GM12892 (cell line): ENCODE data around the gene RALA.

Experiments
- POLR2A ChIP-seq: IDR thresholded peaks from 2 replicates; pipeline ENCODE4 v1.6.1; 2011; ENCODE audit warnings: low read depth, low read length, control low read depth
- POLR2AphosphoS5 ChIP-seq: IDR thresholded peaks from 2 replicates; pipeline ENCODE4 v1.6.1; 2011; ENCODE audit warnings: low read depth, low read length, control low read depth
- TAF1 ChIP-seq: IDR thresholded peaks from 2 replicates; pipeline ENCODE4 v1.6.1; 2011; ENCODE audit warnings: low read depth, mild to moderate bottlenecking, control low read depth, low read length, borderline replicate concordance

- TF ChIP-seq POLR2A (no peak), POLR2AphosphoS5 (no peak), TAF1 (no peak)
These were observed 24.4 kb downstream of the RALA start for GRCh38 chr7:39647816-39648215.
